HG03439 (cell line): ENCODE results near the gene ALDOA.
A peak's percentile ranks its signal among the peaks of the same experiment; 100 is the strongest.

ENCODE experiments used
- ATAC-seq: cut with Tn5 transposase; IDR thresholded peaks from one replicate; pipeline ENCODE4 v1.9.1; 2021; ENCODE audit warnings: mild to moderate bottlenecking, moderate library complexity; ENCODE audit not compliant: unreplicated experiment

ALDOA gene

GRCh38 chr16:30088832-30089624 is 23.5 kb downstream of the ALDOA start:
- ATAC-seq: no peak

GRCh38 chr16:30090610-30091331 is 25.2 kb downstream of the ALDOA start:
- no peak for ATAC-seq

- peak; percentile 65 for ATAC-seq
Measured at GRCh38 chr16:30091474-30092372, 26.2 kb downstream of the ALDOA start, which contains the start of gene TBX6. TBX6 (minus strand) TSS chr16:30091924; CDS start chr16:30091193, 731 bp downstream.

GRCh38 chr16:30092373-30093010 is 26.9 kb downstream of the ALDOA start:
- peak; percentile 42 for ATAC-seq

GRCh38 chr16:30094541-30095165 is 29.1 kb downstream of the ALDOA start:
- no peak for ATAC-seq

GRCh38 chr16:30095166-30096078 is 29.9 kb downstream of the ALDOA start:
- no peak for ATAC-seq

- peak; percentile 46 for ATAC-seq
Measured at GRCh38 chr16:30096105-30096861, 30.7 kb downstream of the ALDOA start, which contains the start of gene YPEL3. YPEL3 (minus strand) TSS chr16:30096213; CDS start chr16:30095482, 731 bp downstream.

GRCh38 chr16:30096862-30097563 is 31.5 kb downstream of the ALDOA start:
- no peak for ATAC-seq

GRCh38 chr16:30104090-30104489 is 38.5 kb downstream of the ALDOA start:
- ATAC-seq: no peak

- no peak for ATAC-seq
Measured at GRCh38 chr16:30104492-30104891, 38.9 kb downstream of the ALDOA start.

- ATAC-seq: no peak
Measured at GRCh38 chr16:30108059-30108850, 42.7 kb downstream of the ALDOA start.

- no peak for ATAC-seq
Measured at GRCh38 chr16:30110661-30111060, 45.1 kb downstream of the ALDOA start.

- ATAC-seq: no peak
Measured at GRCh38 chr16:30112197-30113030, 46.9 kb downstream of the ALDOA start.

- ATAC-seq: no peak
Measured at GRCh38 chr16:30113031-30113710, 47.6 kb downstream of the ALDOA start, which contains the start of gene GDPD3. GDPD3 (minus strand) TSS chr16:30113537; CDS start chr16:30113478, 59 bp downstream.

- no peak for ATAC-seq
Measured at GRCh38 chr16:30113711-30114333, 48.3 kb downstream of the ALDOA start.
